ENCODE measurements around the gene AGPAT2.

AGPAT2 gene

GRCh38 chr9:136626066-136626725, 61.1 kb downstream of the AGPAT2 start:
- TF ChIP-seq GATA3 (IDR thresholded peaks at IDR 0.05; ENCODE audit: low read depth, low read length) (no peak), GATA2 (IDR thresholded peaks at IDR 0.05; ENCODE audit: low read depth, low read length) (no peak)

- TF ChIP-seq GATA2 (IDR thresholded peaks at IDR 0.05; ENCODE audit: low read depth, low read length) (no peak), GATA3 (IDR thresholded peaks at IDR 0.05; ENCODE audit: low read depth, low read length) (no peak)
Observed at GRCh38 chr9:136625101-136626065, 61.9 kb downstream of the AGPAT2 start.

GRCh38 chr9:136624184-136624951, 62.9 kb downstream of the AGPAT2 start:
- TF ChIP-seq GATA3 (IDR thresholded peaks at IDR 0.05; ENCODE audit: low read depth, low read length) (no peak), GATA2 (IDR thresholded peaks at IDR 0.05; ENCODE audit: low read depth, low read length) (no peak)

- no peak for TF ChIP-seq GATA2 (IDR thresholded peaks at IDR 0.05; ENCODE audit: low read depth, low read length)
- TF ChIP-seq GATA3 (IDR thresholded peaks at IDR 0.05; ENCODE audit: low read depth, low read length): no peak
Observed at GRCh38 chr9:136623842-136624183, 63.4 kb downstream of the AGPAT2 start.

All from SH-SY5Y (cell line).